Ammon's horn (tissue), 1 donor: ENCODE measurements around the gene ATE1.
A peak's percentile ranks its signal among the peaks of the same experiment; 100 is the strongest.
"Not testable (repeated sequence)": the region's sequence is repeated elsewhere in the genome, so short reads cannot be mapped to it uniquely, and the experiment has no call there.

ENCODE experiments used
- DNase-seq: peaks from one replicate; pipeline ENCODE4 v3.0.0-alpha.2; 2016; ENCODE audit warnings: low spot score

Gene ATE1

DNA sequence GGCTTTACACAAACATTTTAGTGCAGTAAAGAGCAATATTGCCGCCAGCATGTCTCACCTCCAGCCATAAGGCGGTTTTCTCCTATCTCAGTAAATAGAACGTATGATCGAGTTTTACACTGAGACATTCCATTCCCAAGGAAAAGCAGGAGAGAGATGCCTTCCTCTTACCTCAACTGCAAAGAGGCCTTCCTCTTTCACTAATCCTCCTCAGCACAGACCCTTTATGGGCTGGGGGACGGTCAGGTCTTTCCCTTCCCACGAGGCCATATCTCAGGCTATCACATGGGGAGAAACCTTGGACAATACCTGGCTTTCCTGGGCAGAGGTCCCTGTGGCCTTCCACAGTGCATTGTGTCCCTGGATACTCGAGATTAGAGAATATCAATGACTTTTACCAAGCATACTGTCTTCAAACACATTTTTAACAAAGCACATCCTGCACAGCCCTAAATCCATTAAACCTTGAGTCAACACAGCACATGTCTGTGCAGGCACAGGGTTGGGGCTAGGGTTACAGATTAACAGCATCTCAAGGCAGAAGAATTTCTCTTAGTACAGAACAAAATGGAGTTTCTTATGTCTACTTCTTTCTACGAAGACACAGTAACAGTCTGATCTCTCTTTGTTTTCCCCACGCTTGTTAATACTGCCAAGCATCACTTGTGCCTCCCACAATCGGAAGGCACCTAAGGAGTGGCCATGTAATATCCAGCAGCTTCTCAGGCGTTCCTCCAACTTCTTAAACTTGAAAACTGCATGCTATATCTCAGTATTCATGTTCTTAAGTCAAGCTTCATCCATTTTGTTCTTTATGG is 2.6 kb upstream of the ATE1 start:
- not testable (repeated sequence) for DNase-seq

DNA sequence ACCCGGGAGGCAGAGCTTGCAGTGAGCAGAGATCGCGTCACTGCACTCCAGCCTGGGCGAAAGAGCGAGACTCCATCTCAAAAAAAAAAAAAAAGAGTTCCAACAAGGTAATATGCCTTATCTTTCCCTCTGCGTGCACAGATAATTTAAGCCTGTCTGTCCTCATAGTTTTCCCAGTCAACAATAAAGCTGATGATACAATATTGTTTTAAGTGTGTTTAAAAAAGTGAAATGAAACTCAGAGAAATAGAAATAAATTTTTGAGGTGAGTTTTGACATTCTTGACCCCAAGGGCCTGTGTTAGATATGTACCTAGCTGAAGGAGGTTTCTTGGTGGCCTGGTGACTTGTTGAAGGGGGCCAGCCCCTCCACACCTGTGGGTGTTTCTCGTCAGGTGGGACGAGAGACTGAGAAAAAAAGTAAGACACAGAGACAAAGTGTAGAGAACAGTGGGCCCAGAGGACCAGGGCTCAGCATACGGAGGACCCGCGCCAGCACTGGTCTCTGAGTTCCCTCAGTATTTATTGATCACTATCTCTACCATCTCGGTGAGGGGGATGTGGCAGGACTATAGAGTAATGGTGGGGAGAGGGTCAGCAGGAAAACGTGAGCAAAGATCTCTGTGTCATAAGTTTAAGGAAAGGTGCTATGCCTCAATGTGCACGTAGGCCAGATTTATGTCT is 1.9 kb upstream of the ATE1 start:
- DNase-seq: not testable (repeated sequence)

- peak; percentile 27 for DNase-seq
Measured at GRCh38 chr10:121928528-121928884, 675 bp upstream of the ATE1 start.

- DNase-seq: peak; percentile 65
Measured at GRCh38 chr10:121927318-121927840, 452 bp downstream of the ATE1 start.

- peak; percentile 25 for DNase-seq
Measured at GRCh38 chr10:121926671-121927317, 1.0 kb downstream of the ATE1 start.

DNA sequence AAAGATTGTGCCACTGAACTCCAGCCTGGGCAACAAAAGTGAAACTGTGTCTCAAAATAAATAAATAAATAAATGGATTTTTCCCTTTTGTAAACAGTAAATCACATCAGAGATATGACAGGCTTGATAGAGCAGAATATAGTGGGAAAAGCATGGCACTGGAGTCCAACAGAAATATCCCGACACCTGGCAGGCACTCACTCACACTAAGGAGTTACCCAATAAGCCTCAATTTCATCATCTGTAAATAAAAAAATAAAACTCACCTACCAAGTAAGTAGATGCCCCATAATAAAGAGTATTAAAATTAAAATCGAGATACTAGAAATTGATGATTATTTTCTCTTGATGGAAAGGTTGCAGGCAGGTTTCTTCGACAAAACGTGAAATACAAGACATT is 1.7 kb downstream of the ATE1 start:
- DNase-seq: no peak

DNA sequence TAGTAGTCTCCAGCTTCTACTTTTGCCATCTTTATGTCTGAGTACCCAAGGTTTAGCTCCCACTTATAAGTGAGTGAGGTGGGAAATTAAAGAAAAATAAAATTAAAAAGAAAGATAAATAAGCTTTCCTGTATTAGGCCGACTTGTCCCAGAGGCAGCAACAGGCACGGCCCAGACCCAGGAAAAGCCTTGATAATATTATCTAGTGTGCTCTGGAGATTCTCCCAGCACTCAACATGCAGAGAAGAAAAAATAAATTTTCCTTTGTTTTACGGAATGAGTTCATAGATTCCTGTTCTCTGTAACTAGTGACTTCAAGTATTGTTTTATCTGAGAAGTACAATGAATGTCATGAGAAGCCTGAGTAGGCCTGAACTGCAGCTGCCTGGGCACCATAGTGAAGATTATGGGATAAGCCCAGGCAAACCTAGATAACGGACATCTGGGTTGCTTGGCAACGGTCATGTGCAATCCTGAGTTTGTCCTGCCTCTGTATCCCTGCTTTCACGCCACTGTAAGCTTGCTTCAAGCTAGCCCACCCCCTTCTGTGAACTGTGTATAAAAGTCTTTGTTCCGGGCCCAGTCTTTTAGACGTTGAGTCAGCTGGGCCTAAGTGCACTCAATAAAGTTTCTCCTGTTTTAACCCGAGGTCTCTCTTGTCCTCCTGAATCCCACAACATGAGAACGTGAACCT is 6.4 kb downstream of the ATE1 start:
- no peak for DNase-seq

DNA sequence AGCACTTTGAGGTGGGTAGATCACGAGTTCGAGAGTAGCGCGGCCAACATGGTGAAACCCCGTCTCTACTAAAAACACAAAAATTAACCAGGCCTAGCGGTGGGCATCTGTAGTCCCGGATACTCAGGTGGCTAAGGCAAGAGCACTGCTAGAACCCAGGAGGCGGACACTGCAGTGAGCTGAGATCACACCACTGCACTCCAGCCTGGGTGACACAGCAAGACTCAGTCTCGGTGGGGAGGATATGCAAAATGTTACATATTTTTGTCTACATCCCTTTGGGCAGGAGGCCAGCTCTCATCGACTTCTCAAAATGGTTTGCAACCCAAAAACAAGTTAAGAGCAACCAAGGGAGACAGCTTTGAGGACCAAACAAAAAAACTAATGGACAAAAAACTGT is 8.2 kb downstream of the ATE1 start:
- no peak for DNase-seq

- DNase-seq: not testable (repeated sequence)
Measured at GRCh38 chr10:121918800-121919199, 9.0 kb downstream of the ATE1 start.

DNA sequence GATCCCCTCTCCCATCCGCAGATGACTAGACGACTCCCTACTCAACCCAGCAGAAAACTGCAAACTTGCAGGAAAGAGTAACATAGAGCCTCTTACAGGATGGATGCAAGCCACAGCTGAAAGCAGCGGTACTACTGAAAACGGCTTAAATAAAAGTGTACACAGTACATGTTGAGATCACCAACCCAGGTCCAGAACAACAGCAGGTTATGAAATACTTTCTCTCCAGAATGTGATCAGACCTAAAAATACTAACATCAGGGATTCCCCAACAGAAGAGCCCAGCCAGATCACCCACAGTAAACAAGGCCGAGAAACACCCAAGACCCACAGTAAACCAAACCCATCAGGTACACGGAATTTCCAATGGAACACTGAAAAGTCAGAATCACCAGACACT is 13.2 kb downstream of the ATE1 start:
- no peak for DNase-seq

- no peak for DNase-seq
Measured at GRCh38 chr10:121911421-121911697, 16.5 kb downstream of the ATE1 start.

DNA sequence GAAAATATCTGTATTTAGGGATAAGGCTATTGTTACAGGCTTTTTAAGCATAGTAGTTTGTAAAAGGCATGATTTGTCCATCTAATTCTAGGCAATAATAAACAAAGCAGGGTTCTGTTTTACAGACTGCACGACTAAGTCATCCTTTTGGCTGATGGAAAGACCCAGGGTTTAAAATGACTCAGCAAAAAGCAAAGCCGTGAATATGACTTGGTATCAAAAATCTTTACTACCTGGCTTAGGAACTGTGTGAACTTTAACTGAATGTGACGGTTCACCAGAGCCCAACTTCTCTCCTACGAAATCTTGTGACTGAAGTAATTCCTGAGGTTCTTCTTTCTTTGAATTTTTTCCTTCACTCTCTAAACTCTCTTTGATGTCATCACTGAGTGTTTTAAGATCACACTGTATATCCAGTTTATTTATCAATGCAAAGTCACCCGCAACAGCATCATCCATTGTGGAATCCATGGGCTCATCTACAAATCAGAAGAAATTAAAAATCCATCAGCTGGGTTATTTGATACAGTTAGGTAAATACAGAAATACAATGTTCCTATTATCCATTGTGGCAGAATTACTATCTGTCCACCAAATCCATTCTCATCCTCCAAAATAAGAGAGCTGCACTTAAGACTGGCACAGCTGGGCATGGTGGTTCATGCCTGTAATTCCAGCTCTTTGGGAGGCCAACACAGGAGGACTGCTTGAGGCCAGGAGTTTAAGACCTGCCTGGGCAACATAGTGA is 17.0 kb downstream of the ATE1 start:
- DNase-seq: peak; percentile 62

DNA sequence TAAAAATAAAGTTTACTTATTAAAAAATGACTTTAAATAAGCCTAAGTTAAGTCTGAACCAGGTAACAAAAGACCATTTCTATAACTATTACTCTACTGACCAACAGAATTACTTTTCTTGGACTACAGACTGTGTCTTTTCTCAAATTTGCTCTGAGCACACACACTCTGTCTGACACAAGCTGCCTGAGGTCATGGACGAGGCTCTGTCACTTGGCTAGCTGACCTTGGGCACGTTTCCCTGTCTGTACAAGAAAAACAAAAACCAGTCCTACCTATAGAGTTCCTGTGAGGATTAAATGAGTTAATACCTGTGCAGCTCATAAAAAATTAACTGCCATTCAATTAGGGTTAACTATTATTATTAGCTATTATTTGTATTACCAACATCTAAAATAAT is 22.9 kb downstream of the ATE1 start:
- DNase-seq: no peak

DNA sequence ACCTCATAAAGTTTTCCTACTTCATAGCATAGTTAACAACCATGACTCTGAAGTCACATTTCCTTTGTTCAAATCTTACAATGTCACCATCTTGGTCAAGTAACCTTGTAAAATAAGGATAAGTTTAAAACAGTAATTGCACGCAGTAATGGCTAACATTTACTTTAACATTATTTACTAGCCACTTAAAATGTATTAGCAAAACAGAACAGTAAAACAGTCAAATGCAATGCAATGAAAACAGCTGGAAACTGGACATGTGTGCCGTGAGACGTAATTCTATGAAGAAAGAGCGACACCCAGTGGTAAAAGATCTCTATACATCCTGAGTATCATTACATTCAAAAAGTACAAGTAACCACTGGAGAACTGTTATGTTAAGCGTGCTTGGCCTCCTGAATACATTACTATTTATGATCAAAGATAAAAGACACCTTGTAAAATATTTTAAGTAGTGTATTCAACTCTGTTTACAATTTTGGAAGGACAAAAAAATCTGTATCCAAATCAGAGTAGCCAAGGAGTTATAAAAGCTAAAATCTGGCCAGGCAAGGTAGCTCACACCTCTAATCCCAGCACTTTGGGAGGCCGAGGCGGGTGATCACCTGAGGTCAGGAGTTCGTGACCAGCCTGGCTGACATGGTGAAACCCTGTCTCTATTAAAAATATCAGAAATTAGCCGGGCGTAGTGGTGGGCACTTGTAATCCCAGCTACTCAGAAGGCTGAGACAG is 27.2 kb downstream of the ATE1 start:
- DNase-seq: peak; percentile 76

DNA sequence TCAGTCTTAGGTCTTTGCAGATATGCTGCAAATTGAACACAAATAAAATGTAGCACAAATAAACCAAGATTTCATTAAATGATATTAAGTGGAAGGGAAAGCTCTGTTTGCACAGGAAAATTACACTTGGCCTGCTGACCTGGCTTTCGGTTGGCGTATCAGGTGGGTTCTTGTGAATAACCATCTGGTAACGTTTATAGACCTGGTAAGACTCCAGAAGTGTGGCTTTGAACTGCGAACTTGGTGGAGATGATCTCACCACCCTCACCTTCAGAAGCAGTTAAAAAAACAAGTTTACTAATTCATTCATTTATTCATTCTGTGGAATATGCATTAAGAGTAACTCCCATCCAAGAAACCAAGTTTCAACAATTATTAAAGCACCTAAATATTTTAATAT is 28.1 kb downstream of the ATE1 start:
- no peak for DNase-seq

GRCh38 chr10:121891103-121891502 is 36.7 kb downstream of the ATE1 start:
- no peak for DNase-seq

DNA sequence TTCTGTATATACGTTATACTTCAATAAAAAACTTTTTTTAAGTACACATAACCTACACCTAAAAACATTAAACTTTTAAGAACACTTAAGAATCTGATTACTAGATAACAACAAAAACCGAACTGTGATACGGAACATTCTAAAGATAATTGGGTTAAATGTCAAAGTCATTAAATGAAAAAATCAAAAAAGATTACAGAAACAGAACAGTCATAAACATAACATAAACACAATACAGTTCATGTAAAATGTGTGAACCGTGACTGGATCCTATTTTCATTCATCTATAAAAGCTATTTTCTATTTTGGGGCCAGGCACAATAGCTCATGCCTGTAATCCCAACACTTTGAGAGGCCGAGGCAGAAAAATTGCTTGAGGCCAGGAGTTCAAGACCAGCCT is 38.6 kb downstream of the ATE1 start:
- no peak for DNase-seq

- DNase-seq: peak; percentile 83
Measured at GRCh38 chr10:121886997-121887622, 40.7 kb downstream of the ATE1 start.

DNA sequence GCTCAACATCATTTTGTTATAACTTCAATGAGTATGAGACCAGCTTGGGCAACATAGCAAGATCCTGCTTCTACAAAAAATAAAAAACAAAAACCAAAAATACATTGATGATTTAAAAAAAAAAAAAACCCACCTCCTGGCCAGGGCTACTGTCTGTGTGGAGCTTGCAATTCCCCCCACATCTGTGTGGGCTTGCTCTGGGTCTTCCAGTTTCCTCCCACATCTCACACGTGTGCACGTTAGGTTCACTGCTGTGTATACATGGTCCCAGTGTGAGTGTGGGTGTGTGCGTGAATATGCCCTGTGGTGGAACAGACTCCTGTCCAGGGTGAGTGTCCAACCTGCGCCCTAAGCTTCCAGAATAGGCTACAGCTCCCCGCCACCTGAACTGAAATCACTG is 41.6 kb downstream of the ATE1 start:
- no peak for DNase-seq

DNA sequence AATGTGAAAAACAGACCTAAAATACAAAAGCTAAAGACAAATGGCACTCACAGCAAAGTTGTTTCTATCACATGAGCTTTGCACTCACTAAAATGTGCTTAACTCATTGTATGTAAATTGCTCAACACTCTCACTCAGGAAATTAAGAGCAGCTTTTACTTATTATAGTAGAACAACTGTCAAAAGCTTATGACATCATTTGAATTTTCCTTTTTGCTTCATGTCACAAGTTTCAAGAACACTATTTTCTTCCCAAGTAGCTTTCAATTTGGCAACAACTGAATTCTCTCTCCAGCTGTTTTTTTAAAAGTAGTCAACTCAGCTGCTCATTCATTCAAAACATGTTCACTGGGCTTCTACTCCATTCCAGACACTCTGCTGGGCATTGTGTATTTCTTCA is 46.9 kb downstream of the ATE1 start:
- no peak for DNase-seq

- DNase-seq: no peak
Measured at GRCh38 chr10:121879476-121879875, 48.4 kb downstream of the ATE1 start.
